OCI-LY7 (cell line): ENCODE measurements around the gene RDH16.
A peak's percentile ranks its signal among the peaks of the same experiment; 100 is the strongest.

ENCODE experiments used
- CTCF ChIP-seq: fragments of 200-600 bp; sonication (generic); conservative IDR thresholded peaks from 2 replicates; pipeline ENCODE4 v1.5.1; 2014; ENCODE audit warnings: mild to moderate bottlenecking, antibody characterized with exemption, low read length, moderate library complexity, mixed read lengths
- EZH2phosphoT487 ChIP-seq: fragments of 200-600 bp; sonication (generic); IDR thresholded peaks from 2 replicates; pipeline ENCODE4 v1.6.1; 2018; ENCODE audit warnings: low read depth, borderline replicate concordance, mild to moderate bottlenecking, mixed run types, antibody characterized with exemption, low read length, moderate library complexity, mixed read lengths

- TF ChIP-seq CTCF (peak; percentile 95), EZH2phosphoT487 (no peak)
Measured at GRCh38 chr12:56987551-56988053, 30.2 kb upstream of the RDH16 start.
